GM20000 (cell line): ENCODE results near the gene YWHAE.

Experiments used
- DNase-seq: peaks from one replicate; pipeline ENCODE4 v3.0.0; 2012; ENCODE audit warnings: low spot score
- CTCF ChIP-seq: IDR thresholded peaks from 2 replicates; pipeline ENCODE4 v1.5.1; 2012; ENCODE audit warnings: mild to moderate bottlenecking, control low read depth; ENCODE audit errors: extremely low read depth, missing control alignments

YWHAE gene

GRCh38 chr17:1375615-1376014 is 24.4 kb downstream of the YWHAE start:
- DNase-seq = no peak
- no peak for TF ChIP-seq CTCF

GRCh38 chr17:1374431-1375177 is 25.4 kb downstream of the YWHAE start:
- no peak for TF ChIP-seq CTCF
- DNase-seq = no peak

- DNase-seq = no peak
- no peak for TF ChIP-seq CTCF
Observed at GRCh38 chr17:1373707-1374237, 26.2 kb downstream of the YWHAE start.

GRCh38 chr17:1372618-1373017 is 27.4 kb downstream of the YWHAE start:
- no peak for DNase-seq
- TF ChIP-seq CTCF = no peak

GRCh38 chr17:1371893-1372590 is 28.0 kb downstream of the YWHAE start:
- DNase-seq = no peak
- no peak for TF ChIP-seq CTCF

GRCh38 chr17:1368588-1368987 is 31.4 kb downstream of the YWHAE start:
- no peak for TF ChIP-seq CTCF
- DNase-seq = no peak

GRCh38 chr17:1367351-1367745 is 32.7 kb downstream of the YWHAE start:
- TF ChIP-seq CTCF = no peak
- no peak for DNase-seq
